ENCODE results near the gene LMCD1.

DNA sequence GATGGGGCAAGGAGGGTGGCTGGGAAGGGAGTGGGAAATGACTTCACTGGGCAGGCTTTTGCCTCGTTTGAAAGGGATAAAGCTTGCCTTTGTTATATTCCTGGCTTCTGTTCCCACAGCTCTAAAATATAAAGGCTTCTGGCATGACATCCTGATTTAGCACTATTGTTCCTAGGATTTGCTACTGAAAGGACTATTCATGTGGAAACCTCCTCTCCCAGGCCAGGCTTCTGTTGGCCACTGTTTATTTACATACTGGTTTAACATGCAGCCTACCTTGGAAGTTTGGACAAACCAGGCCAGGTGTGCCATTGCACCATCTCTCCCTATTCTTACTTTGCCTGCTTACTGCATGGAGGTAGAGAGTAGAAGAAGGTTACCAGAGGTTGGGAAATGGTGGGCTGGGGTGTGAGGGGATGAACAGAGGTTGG is 2.4 kb upstream of the LMCD1 start:
- TF ChIP-seq, protein P1, sequence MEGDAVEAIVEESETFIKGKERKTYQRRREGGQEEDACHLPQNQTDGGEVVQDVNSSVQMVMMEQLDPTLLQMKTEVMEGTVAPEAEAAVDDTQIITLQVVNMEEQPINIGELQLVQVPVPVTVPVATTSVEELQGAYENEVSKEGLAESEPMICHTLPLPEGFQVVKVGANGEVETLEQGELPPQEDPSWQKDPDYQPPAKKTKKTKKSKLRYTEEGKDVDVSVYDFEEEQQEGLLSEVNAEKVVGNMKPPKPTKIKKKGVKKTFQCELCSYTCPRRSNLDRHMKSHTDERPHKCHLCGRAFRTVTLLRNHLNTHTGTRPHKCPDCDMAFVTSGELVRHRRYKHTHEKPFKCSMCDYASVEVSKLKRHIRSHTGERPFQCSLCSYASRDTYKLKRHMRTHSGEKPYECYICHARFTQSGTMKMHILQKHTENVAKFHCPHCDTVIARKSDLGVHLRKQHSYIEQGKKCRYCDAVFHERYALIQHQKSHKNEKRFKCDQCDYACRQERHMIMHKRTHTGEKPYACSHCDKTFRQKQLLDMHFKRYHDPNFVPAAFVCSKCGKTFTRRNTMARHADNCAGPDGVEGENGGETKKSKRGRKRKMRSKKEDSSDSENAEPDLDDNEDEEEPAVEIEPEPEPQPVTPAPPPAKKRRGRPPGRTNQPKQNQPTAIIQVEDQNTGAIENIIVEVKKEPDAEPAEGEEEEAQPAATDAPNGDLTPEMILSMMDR (IDR thresholded peaks at IDR 0.05) = no peak
- TF ChIP-seq EP300 (IDR thresholded peaks at IDR 0.05) = no peak
- TF ChIP-seq POLR2A (IDR thresholded peaks at IDR 0.05) = no peak
- peak in 1 of 4 donors; percentile 33 for TF ChIP-seq POLR2AphosphoS5 (IDR thresholded peaks at IDR 0.05)

All from sigmoid colon (tissue), 4 donors.